HepG2 (cell line): ENCODE results near the gene CAMSAP2. TPM values are rescaled to one million over a fixed set of nuclear protein-coding genes. Genes with fewer than 3 reads are reported as not detected.
"Not testable (repeated sequence)": the region's sequence is repeated elsewhere in the genome, so short reads cannot be mapped to it uniquely, and the experiment has no call there.

Experiments used
- ATAC-seq: fragments of 200-7000 bp; cut with Tn5 transposase; 3 replicates; pipeline ENCODE4 v1.9.1; 2020; ENCODE audit warnings: mild to moderate bottlenecking, moderate library complexity
- BruUV-seq: library from RNA; stranded (reverse); fragments of 400-500 nt; replicated peaks from 2 replicates; lab custom pipeline; 2021; lab: Mats Ljungman, UMichigan
- CTCF ChIA-PET: fragments of 300-600 bp; formaldehyde crosslinking; extraction: SDS; loops from one replicate; lab custom pipeline; 2021; ENCODE audit warnings: low total read pairs, inconsistent platforms, low intra/inter-chr PET ratio; lab: Yijun Ruan, JAX
- POLR2A ChIA-PET: fragments of 350-600 bp; sonication (Branson Sonifier 250); formaldehyde crosslinking; loops from one replicate; lab custom pipeline; 2020; ENCODE audit warnings: antibody characterized with exemption, inconsistent platforms; lab: Yijun Ruan, JAX
- DNase-seq: peaks from one replicate; pipeline ENCODE4 v3.0.0-alpha.2; 2015; ENCODE audit warnings: low spot score
- FAIRE-seq: peaks from 3 replicates; lab custom pipeline; 2011; peaks lifted over from hg19 to GRCh38; lab: Jason Lieb, UNC
- H2AFZ ChIP-seq: one replicate; pipeline ENCODE4 v1.6.1; 2011; ENCODE audit warnings: low read length, inconsistent platforms
- H3K27ac ChIP-seq: fragments of 300-600 bp; 3 replicates; pipeline ENCODE4 v1.8.0; 2011; ENCODE audit warnings: mixed run types, mild to moderate bottlenecking, mixed read lengths, low read length, inconsistent platforms; ENCODE audit not compliant: insufficient read depth; ENCODE audit errors: extremely low read length
- H3K27me3 ChIP-seq, 2 experiments: fragments of 200-600 bp in 1 of 2; 2 replicates in 1 of 2; 3 replicates in 1 of 2; pipeline versions ENCODE4 v1.6.0 to v1.8.0; 2011; ENCODE audit warnings: low read length in 2 of 2, mild to moderate bottlenecking in 2 of 2, moderate library complexity in 2 of 2, inconsistent platforms in 1 of 2; ENCODE audit not compliant: insufficient read depth in 2 of 2, control insufficient read depth in 1 of 2
- H3K36me3 ChIP-seq, 2 experiments: fragments of 200-600 bp in 1 of 2; replicated peaks in 1 of 2; 2 replicates in 1 of 2; 3 replicates in 1 of 2; pipeline versions ENCODE4 v1.5.1 to v1.8.0; 2011; ENCODE audit warnings: low read length in 2 of 2, inconsistent platforms in 1 of 2; ENCODE audit not compliant: insufficient read depth in 2 of 2, control insufficient read depth in 1 of 2
- H3K4me1 ChIP-seq: 2 replicates; pipeline ENCODE4 v1.5.1; 2012; ENCODE audit warnings: low read length, inconsistent platforms; ENCODE audit not compliant: insufficient read depth
- H3K4me2 ChIP-seq: 2 replicates; pipeline ENCODE4 v1.6.0; 2011; ENCODE audit warnings: low read depth, low read length, inconsistent platforms
- H3K4me3 ChIP-seq, 3 experiments: fragments of 200-600 bp in 1 of 3; sonication (generic), shearing (Covaris generic) in 1 of 3; replicated peaks in 1 of 3; 2 replicates each; pipeline ENCODE4 v1.5.1; 2011 to 2016; ENCODE audit warnings: low read length in 3 of 3, inconsistent platforms in 2 of 3, low read depth in 2 of 3, mild to moderate bottlenecking in 2 of 3, control low read depth in 1 of 3, mixed read lengths in 1 of 3; ENCODE audit not compliant: insufficient read depth in 1 of 3
- H3K79me2 ChIP-seq: one replicate; pipeline ENCODE4 v1.6.1; 2011; ENCODE audit warnings: low read length, inconsistent platforms; ENCODE audit not compliant: insufficient read depth
- H3K9ac ChIP-seq: 2 replicates; pipeline ENCODE4 v1.6.0; 2011; ENCODE audit warnings: mild to moderate bottlenecking, low read depth, low read length, inconsistent platforms; ENCODE audit not compliant: insufficient read depth
- H3K9me3 ChIP-seq: 2 replicates; pipeline ENCODE4 v1.5.1; 2012; ENCODE audit warnings: mild to moderate bottlenecking, low read length
- H4K20me1 ChIP-seq: 2 replicates; pipeline ENCODE4 v1.6.0; 2011; ENCODE audit warnings: inconsistent platforms, mild to moderate bottlenecking, low read length, moderate library complexity; ENCODE audit not compliant: insufficient read depth
- BORCS8-MEF2B ChIP-seq: sonication (generic); formaldehyde crosslinking; IDR thresholded peaks from 2 replicates; pipeline ENCODE4 v1.8.0; 2022; ENCODE audit warnings: mild to moderate bottlenecking, missing genetic modification reagents
- GATAD2A ChIP-seq: IDR thresholded peaks from 2 replicates; pipeline ENCODE4 v1.6.1; 2016
- HCFC1 ChIP-seq: fragments of 150-350 bp; IDR thresholded peaks from 2 replicates; pipeline ENCODE4 v1.6.1; 2014; ENCODE audit warnings: low read depth, low read length
- HMGA1 ChIP-seq: sonication (generic); formaldehyde crosslinking; conservative IDR thresholded peaks from 2 replicates; pipeline ENCODE4 v1.4.0; 2020; ENCODE audit warnings: missing genetic modification reagents
- LBX2 ChIP-seq: sonication (generic); formaldehyde crosslinking; IDR thresholded peaks from 2 replicates; pipeline ENCODE4 v1.5.0; 2020; ENCODE audit warnings: missing genetic modification reagents, mild to moderate bottlenecking, borderline replicate concordance
- PAF1 ChIP-seq: IDR thresholded peaks from 2 replicates; pipeline ENCODE4 v1.6.1; 2016; ENCODE audit warnings: missing genetic modification reagents, missing compliant biosample characterization
- PHF21A ChIP-seq: sonication (generic); formaldehyde crosslinking; IDR thresholded peaks from 2 replicates; pipeline ENCODE4 v1.5.0; 2020; ENCODE audit warnings: mild to moderate bottlenecking, missing genetic modification reagents
- ZEB1 ChIP-seq: IDR thresholded peaks from 2 replicates; pipeline ENCODE4 v1.6.1; 2012; ENCODE audit warnings: mild to moderate bottlenecking, low read depth, inconsistent platforms; ENCODE audit not compliant: insufficient replicate concordance
- ZNF263 ChIP-seq: sonication (generic); formaldehyde crosslinking; IDR thresholded peaks from 2 replicates; pipeline ENCODE4 v1.4.0; 2020; ENCODE audit warnings: missing genetic modification reagents
- ZNF512 ChIP-seq: sonication (generic); formaldehyde crosslinking; IDR thresholded peaks from 2 replicates; pipeline ENCODE4 v1.4.0; 2020; ENCODE audit warnings: mild to moderate bottlenecking, missing genetic modification reagents
- ZNF563 ChIP-seq: sonication (generic); formaldehyde crosslinking; IDR thresholded peaks from 2 replicates; pipeline ENCODE4 v1.8.0; 2022; ENCODE audit warnings: mild to moderate bottlenecking, moderate library complexity, missing genetic modification reagents
- ZNF75D ChIP-seq: sonication (generic); formaldehyde crosslinking; IDR thresholded peaks from 2 replicates; pipeline ENCODE4 v1.8.1; 2023; ENCODE audit warnings: missing genetic modification reagents, mild to moderate bottlenecking, borderline replicate concordance
- WGBS: methylation state at CpG from one replicate; pipeline ENCODE4 v1.1.6; 2017; ENCODE audit warnings: low lambda C conversion rate; 5-methylcytosine and 5-hydroxymethylcytosine counted together
- in situ Hi-C: cut with HindIII; loops from 2 replicates; pipeline ENCODE4 v1.10.0; 2017; ENCODE audit warnings: low pct_unique_long_range_greater_than_20kb; ENCODE audit not compliant: extremely low pct_ligation_motif_present
- intact Hi-C: fragments of 100-400 bp; cut with micrococcal nuclease; formaldehyde crosslinking; loops from one replicate; pipeline ENCODE4 v1.10.0; 2022; ENCODE audit not compliant: unreplicated experiment
- polyA plus RNA-seq, 8 experiments: library from polyadenylated mRNA; depleted of rRNA in 3 of 8; stranded (reverse) in 7 of 8; unstranded in 1 of 8; fragments of >200 nt; fragmentation: Illumina TruSeq in 4 of 8; extraction: Trizol in 4 of 8; gene quantifications; 2 replicates each; pipeline versions ENCODE4 v1.2.1 to v1.2.3, GENCODE V29; 2011 to 2016; ENCODE audit warnings: low read depth in 4 of 8, missing spikeins in 1 of 8, mixed read lengths in 1 of 8; ENCODE audit not compliant: insufficient read depth in 1 of 8
- total RNA-seq, 5 experiments: library from RNA; depleted of rRNA; stranded (reverse); fragments of >200 nt; fragmentation: Illumina TruSeq; extraction: Trizol; gene quantifications; 2 replicates each; pipeline ENCODE4 v1.2.3, GENCODE V29; 2016; ENCODE audit warnings: low read depth in 1 of 5
- TF ChIP-seq, protein P1 (sequence below): sonication (generic); formaldehyde crosslinking; IDR thresholded peaks from 2 replicates; pipeline ENCODE4 v1.4.0; 2020; ENCODE audit warnings: missing genetic modification reagents

Gene CAMSAP2
- total and polyA plus RNA-seq, 2 of the 13 experiments (the other 11 are each of a cell fraction or from before 2014, with no cell fraction given) = 3.4 to 8.2 TPM

DNA sequence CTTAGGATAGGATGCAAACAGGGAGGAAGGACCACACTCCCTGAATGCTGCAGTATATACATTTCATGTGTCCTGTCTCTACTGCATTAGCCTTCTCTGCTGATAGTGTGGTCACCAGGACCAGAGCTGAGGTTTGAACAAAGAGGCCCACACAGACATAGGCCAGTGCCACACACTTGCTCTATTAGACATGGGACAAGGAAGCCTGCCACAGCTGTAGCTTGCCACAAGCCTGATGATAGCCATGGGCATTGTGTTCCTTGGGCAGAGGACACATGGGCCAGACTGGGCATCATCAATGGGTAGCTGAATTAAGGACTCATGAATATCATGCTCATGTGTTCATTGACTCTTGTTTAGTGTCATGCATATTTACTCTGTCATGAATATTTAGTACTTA is 10.4 kb downstream of the CAMSAP2 start:
- Histone ChIP-seq H3K79me2 (peaks cover 21% of the 10 kb centered on the region), H2AFZ (no peak overlapping the region), H4K20me1 (no peaks in the 10 kb centered on the region), H3K9me3 (no peaks in the 10 kb centered on the region), H3K27me3 (no peaks in the 10 kb centered on the region), H3K4me2 (no peak overlapping the region), H3K9ac (no peak overlapping the region), H3K36me3 (0 out of 5 replicates have a peak, but pooled peaks cover 0 to 2% of the 10 kb centered on the region in 2 experiments), H3K4me1 (0 out of 2 replicates have a peak, but pooled peaks cover 5% of the 10 kb centered on the region), H3K4me3 (no peak overlapping the region), H3K27ac (no peak overlapping the region)
- intact Hi-C loops = no loop called here
- ATAC-seq = no peak
- BruUV-seq = no TSS peak
- TF ChIP-seq ZEB1 (no peak), HMGA1 (CRISPR knock-in tag) (no peak), ZNF263 (CRISPR knock-in tag) (no peak), HCFC1 (no peak), GATAD2A (CRISPR knock-in tag) (no peak), PAF1 (no peak), ZNF563 (CRISPR knock-in tag) (no peak), LBX2 (CRISPR knock-in tag) (no peak), BORCS8-MEF2B (no peak), PHF21A (no peak), ZNF75D (CRISPR knock-in tag) (no peak), ZNF512 (CRISPR knock-in tag) (no peak)
- TF ChIP-seq, protein P1, sequence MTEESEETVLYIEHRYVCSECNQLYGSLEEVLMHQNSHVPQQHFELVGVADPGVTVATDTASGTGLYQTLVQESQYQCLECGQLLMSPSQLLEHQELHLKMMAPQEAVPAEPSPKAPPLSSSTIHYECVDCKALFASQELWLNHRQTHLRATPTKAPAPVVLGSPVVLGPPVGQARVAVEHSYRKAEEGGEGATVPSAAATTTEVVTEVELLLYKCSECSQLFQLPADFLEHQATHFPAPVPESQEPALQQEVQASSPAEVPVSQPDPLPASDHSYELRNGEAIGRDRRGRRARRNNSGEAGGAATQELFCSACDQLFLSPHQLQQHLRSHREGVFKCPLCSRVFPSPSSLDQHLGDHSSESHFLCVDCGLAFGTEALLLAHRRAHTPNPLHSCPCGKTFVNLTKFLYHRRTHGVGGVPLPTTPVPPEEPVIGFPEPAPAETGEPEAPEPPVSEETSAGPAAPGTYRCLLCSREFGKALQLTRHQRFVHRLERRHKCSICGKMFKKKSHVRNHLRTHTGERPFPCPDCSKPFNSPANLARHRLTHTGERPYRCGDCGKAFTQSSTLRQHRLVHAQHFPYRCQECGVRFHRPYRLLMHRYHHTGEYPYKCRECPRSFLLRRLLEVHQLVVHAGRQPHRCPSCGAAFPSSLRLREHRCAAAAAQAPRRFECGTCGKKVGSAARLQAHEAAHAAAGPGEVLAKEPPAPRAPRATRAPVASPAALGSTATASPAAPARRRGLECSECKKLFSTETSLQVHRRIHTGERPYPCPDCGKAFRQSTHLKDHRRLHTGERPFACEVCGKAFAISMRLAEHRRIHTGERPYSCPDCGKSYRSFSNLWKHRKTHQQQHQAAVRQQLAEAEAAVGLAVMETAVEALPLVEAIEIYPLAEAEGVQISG (CRISPR knock-in tag) = no peak
- ChIA-PET POLR2A (no interaction called here), CTCF (no interaction called here)
- in situ Hi-C loops = no loop called here
- FAIRE-seq = no peak
- DNase-seq = no peak

GRCh38 chr1:200750749-200751148 is 12.1 kb downstream of the CAMSAP2 start:
- ATAC-seq, FAIRE-seq, H3K9me3 ChIP-seq, H2AFZ ChIP-seq, H3K4me3 ChIP-seq, CTCF ChIA-PET, intact Hi-C loops, POLR2A ChIA-PET, in situ Hi-C loops, H3K4me1 ChIP-seq, BruUV-seq, H4K20me1 ChIP-seq, H3K36me3 ChIP-seq, DNase-seq, H3K9ac ChIP-seq, H3K4me2 ChIP-seq, H3K27me3 ChIP-seq, H3K27ac ChIP-seq: not testable (repeated sequence)
- H3K79me2 ChIP-seq = peaks cover 11% of the 10 kb centered on the region
- 97% methylated on average over 10 of the region's 10 CpGs for WGBS
